Activated gamma-delta T cell (primary cell): ENCODE measurements around the gene ZNF710.
"Not testable (repeated sequence)": the region's sequence is repeated elsewhere in the genome, so short reads cannot be mapped to it uniquely, and the experiment has no call there.

Experiments used
- DNase-seq: peaks from one replicate; lab custom pipeline; 2025; lab: John Stamatoyannopoulos, UW
- total RNA-seq, 2 donors: gene quantifications; one replicate each; lab custom pipeline; 2026; lab: John Stamatoyannopoulos, UW

ZNF710 gene
- total RNA-seq: 13.7 to 14.3 reads per million in 2 donors

DNA sequence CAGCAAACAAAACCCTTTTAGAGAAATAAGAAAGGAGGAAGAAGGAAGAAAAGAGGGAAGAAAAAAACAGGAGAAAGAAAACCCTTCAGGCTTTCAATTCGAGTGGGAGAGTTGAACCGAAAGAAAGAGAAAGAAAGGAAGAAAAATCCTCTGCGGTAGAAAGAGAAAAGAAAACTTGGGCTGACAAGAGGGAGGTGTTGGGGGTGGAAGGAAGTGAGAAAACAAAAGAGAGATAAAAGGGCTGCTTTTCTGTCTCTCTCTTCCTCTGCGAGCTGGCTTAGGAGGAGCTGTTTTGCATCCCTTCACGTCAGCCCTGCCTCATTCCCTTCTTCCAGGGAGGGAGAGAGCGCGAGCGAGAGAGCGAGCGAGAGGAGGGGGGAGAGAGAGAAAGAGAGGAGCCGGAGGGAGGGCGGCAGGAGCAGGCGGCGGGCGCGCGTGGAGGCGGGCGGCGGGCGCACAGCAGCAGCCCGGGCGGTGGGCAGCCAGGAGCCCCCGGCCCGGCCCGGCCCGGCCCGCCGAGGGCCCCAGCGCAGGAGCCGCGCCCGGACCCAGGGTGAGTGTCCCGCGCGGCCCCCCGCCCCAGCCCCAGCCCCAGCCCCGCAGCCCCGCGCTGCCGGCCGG, at the start of gene ZNF710:
Gene ZNF710 (plus strand): TSS at position 263 of the 621 bp plus-strand sequence. CDS start 65,814 bp downstream, outside the sequence.
- no peak for DNase-seq

DNA sequence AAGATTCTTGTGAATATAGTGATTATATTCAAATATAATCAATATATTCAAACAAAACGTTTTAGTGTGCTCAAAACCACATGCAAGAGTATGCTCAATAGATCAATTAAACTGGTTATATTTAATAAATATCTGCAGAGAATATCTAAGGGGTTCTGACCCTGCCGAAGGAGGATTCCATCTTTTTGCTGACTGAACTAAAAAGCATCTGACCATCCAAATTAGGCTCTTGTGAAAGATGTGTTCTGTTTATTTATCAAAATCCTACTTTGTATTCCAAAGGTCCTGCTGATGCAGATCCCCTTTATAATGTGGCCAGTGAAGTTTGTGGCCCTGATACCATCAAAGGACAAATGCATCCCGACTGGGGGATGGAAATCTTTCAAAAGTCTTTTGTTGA, 46.6 kb upstream of the ZNF710 start:
- DNase-seq: no peak

GRCh38 chr15:89955449-89955998, 45.6 kb upstream of the ZNF710 start:
- DNase-seq: not testable (repeated sequence)

DNA sequence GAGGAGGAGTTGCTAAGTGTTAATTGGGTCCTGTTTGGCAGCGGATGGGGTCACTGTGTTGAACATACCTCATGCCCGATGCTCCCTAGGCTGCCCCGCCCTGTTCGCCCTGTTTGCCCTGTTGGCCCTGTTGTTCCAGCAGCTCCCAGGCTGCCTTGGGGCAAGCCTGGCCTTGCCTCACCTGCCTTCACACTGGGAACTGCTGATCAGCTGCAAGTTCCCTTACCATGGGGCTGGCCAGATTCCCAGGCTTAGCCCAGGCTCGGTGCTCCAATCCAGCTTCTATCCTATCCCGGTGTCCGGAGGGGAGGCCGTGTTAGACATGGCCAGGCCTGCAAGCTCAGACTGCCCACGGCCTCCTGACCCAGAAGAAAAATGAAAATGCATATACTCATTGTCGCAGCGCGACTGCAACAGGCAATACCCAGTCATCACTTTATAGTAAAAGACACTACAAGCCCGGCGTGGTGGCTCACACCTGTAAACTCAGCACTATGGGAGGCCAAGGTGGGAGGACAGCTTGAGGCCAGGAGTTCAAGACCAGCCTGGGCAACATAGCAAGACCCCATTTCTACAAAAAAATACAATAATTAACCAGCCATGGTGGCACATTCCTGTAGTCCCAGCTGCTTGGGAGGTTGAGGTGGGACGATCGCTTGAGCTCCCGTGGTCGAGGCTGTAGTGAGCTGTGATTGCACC, 42.9 kb upstream of the ZNF710 start:
- DNase-seq: no peak

DNA sequence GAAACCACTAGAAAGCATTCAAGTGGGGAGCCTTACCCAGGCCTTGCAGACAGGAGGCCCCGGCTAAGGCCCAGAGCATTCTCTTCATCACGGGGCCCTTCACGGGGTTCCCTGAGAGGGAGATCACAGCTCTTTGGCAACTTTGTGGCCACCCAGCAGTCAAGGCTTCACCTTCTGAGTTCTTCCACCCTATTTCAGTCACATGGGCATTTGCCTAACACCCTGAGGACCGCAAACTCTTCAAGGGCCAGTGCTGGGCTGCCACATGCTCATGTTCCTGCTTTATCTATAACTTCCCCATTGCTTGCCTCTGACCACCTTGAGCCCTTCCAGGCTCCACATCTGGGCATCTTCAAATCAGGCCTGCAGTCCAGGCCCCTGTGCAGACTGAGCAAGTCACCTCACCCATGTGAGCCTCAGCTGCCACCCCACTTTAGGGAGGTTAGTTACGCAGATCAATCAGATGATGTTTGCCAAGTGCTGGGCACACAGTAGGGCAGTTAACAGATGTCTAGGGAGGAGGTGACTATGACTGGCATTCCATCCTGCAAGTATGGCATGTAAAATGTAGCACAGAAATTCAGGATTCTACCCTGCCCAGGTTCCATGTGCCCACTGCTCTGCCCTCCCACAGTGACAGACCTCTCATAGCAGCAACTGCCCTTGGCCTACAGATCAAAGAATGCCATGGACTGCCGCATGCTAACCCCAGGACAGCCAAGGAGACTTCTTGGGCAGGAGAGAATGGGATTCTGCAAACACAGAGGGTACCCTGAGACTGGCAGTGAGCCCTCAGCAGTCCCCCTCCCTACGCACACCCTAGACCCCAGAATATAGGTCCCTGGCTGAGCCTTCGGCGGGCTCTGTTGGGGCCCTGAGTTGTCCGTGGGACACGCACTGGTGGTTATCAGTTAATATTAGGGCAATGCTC, 37.6 kb upstream of the ZNF710 start:
- no peak for DNase-seq

DNA sequence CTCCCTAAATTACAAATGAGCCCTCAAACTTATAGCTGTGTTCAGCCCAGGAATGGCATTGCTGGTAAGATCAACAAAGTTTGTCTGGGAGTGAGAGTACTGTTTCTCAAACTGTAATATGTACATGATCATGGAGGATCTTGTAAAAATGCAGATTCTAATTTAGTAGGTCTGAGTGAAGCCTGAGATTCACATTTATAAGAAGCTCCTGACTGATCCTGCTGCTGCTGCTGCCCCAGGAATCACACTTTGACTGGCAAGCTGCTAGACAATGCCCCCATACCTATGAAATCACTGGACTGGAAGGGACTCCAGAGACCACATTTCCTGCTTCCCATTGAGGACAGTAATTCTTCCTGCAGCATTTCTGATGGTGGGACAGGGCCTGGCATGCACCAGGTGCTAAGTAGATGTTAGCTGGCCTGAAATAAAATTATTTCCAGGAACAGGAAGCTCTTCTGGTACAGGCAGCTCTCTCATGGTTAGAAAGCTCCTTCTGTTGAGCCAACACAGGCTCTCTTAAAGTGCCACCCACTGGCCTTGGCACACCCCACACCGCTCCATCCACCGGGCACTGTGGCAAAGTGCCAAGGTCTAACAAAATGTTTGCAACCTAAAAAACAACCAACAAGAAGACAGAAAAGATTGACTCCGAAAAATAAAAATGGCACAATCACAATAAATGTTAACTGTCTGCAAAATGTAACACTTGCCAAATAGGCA, 36.7 kb upstream of the ZNF710 start:
- no peak for DNase-seq

DNA sequence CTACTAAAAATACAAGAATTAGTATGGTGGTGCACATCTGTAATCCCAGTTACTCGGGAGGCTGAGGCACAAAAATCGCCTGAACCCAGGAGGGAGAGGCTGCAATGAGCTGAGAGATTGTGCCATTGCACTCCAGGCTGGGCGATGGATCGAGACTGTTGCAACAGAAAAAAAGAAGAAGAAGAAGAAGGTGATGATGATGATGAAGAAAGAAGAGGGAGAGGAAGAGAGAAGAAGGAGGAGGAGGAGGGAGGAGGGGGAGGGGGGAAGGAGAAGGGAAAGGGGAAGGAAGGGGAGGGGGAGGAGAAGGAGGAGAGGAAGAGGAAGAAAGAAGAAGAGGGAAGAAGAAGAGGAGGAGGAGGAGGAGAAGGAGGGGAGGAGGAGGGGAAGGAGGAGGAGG, 33.2 kb upstream of the ZNF710 start:
- DNase-seq: no peak

GRCh38 chr15:89971592-89971997, 29.5 kb upstream of the ZNF710 start:
- no peak for DNase-seq

DNA sequence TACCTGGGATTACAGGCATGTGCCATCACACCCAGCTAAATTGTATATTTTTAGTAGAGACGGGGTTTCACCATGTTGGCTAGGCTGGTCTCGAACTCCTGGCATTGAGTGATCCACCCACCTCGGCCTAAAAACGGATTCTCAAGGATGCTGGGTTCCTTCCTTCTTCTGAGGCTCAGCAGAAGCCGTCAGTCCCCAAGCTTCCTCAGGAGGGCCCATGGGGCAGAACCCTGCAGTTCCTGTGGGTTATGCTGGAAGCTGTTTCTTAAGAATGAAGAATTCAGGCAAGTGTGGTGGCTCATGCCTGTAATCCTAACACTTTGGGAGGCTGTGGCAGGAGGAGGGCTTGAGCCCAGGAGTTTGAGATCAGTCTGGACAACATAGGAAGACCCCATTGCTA, 29.0 kb upstream of the ZNF710 start:
- DNase-seq: no peak

GRCh38 chr15:89975482-89976245, 25.5 kb upstream of the ZNF710 start:
- DNase-seq: no peak

- no peak for DNase-seq
Measured at GRCh38 chr15:89976246-89976600, 24.9 kb upstream of the ZNF710 start.

GRCh38 chr15:89977836-89978235, 23.3 kb upstream of the ZNF710 start:
- not testable (repeated sequence) for DNase-seq

- DNase-seq: no peak
Measured at GRCh38 chr15:89978914-89979313, 22.2 kb upstream of the ZNF710 start.

DNA sequence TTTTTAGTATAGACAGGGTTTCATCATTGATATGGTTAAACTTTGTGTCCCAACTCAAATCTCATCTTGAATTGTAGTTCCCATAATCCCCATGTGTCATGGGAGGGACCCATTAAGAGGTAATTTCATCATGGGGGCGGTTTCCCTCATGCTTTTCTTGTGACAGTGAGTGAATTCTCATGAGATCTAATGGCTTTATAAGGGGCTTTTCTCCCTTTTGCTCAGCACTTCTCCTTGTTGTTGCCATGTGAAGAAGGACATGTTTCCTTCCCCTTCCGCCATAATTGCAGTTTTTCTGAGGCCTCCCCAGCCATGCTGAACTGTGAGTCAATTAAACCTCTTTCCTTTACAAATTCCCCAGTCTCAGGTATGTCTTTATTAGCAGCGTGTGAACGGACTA, 20.2 kb upstream of the ZNF710 start:
- DNase-seq: no peak

GRCh38 chr15:89982315-89983055, 18.6 kb upstream of the ZNF710 start:
- DNase-seq: no peak

- DNase-seq: no peak
Measured at GRCh38 chr15:89984001-89984400, 17.1 kb upstream of the ZNF710 start.

- no peak for DNase-seq
Measured at GRCh38 chr15:89984421-89985010, 16.6 kb upstream of the ZNF710 start.

DNA sequence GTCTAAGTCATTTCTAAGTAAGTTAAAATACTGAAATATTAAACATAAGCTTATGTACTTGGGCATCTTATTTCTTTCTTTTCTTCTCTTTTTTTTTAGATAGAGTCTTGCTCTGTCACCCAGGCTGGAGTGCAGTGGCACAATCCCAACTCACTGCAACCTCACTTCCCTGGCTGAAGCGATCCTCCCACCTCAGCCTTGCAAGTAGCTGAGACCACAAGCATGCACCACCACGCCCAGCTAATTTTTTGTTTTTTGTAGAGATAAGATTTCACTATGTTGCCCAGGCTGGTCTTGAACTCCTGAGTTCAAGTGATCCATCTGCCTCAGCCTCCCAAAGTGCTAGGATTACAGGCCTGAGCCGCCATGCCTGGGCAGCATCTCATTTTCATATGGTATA, 16.0 kb upstream of the ZNF710 start:
- DNase-seq: no peak

DNA sequence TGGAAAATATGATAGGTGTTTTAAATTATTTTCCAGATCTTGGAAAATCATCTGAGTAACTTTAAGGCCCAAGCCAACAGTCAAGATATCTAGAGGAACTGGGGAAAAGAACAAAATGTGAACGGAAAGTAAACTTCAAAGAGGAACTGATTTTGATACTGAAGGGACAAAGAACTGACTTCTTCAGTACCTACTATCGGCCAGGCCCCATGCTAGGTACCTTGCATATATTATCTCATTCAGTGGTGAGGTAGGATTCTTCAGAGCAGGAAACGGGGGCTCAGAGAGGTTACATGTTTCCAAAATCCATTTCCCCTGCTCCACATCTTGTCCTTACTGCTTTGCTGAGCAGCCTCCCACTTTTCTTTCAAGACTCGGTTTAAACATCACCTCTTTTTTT, 9.8 kb upstream of the ZNF710 start:
- DNase-seq: no peak

DNA sequence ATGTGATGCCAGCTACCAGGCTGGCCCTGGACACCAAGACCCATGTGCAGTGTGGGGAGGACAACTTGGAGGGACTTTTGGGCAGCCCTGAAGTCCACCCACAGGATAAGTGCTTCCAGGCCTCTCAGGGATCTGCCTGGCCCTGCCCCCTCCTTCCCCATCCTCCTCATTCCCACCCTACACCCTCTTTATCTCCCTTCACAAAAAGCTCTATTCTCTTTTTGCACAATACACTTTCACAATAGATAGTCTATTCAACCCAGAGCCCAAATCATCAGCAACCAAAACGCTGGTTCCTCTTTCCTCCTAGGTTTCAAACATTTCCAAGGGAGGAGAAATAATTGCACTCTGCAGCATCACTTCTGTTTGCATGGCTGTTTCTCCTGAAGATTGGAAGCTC, 7.8 kb upstream of the ZNF710 start:
- DNase-seq: no peak
